Body of pancreas (tissue), 4 donors: Measurements from ENCODE around the gene FALEC. TPM values are rescaled to one million over a fixed set of nuclear protein-coding genes. Genes with fewer than 3 reads are reported as not detected.
"Not testable (repeated sequence)": the region's sequence is repeated elsewhere in the genome, so short reads cannot be mapped to it uniquely, and the experiment has no call there.

Experiments
- ATAC-seq: fragments of 150-250 bp; one replicate; pipeline ENCODE4 v1.9.1; 2016
- DNase-seq, 4 donors: peaks; one replicate each; pipeline ENCODE4 v3.0.0-alpha.2; 2019
- H3K27ac ChIP-seq, 4 donors: fragments of 200-600 bp; sonication (generic); 1 replicate in 3 of 4; 2 replicates in 1 of 4; pipeline versions ENCODE4 v1.5.1 to v1.6.1; 2016 to 2019; ENCODE audit warnings: mild to moderate bottlenecking in 1 of 4, mixed read lengths in 1 of 4, moderate library complexity in 1 of 4
- H3K27me3 ChIP-seq, 2 donors: fragments of 200-600 bp; sonication (generic); one replicate each; pipeline ENCODE4 v1.6.0; 2016; ENCODE audit warnings: mild to moderate bottlenecking in 1 of 2
- H3K36me3 ChIP-seq, 2 donors: fragments of 200-600 bp; sonication (generic); replicated peaks in 1 of 2; 2 replicates each; pipeline ENCODE4 v1.5.1; 2016; ENCODE audit warnings: low read depth in 2 of 2; ENCODE audit not compliant: insufficient read depth in 1 of 2
- H3K4me1 ChIP-seq: fragments of 200-600 bp; sonication (generic); one replicate; pipeline ENCODE4 v1.6.0; 2016
- H3K4me3 ChIP-seq, 2 donors: fragments of 200-600 bp; sonication (generic); 1 replicate in 1 of 2; 2 replicates in 1 of 2; pipeline ENCODE4 v1.5.1; 2016 to 2019
- H3K9me3 ChIP-seq, 3 donors: fragments of 200-600 bp; sonication (generic); 1 replicate in 2 of 3; 2 replicates in 1 of 3; pipeline ENCODE4 v1.5.1; 2016
- POLR2A ChIP-seq, 3 donors: fragments of 450-650 bp; IDR thresholded peaks; one replicate each; pipeline ENCODE4 v1.6.1; 2016; ENCODE audit warnings: antibody characterized with exemption in 3 of 3, mild to moderate bottlenecking in 2 of 3
- WGBS, 2 donors: methylation state at CpG; one replicate each; pipeline ENCODE4 v1.1.5; 2017; 5-methylcytosine and 5-hydroxymethylcytosine counted together
- intact Hi-C: fragments of 100-400 bp; cut with DNase I; formaldehyde crosslinking; loops from one replicate; pipeline ENCODE4 v1.15.1; 2023
- microRNA-seq, 2 donors: library from miRNA; unstranded; fragments of <30 nt; microRNA quantifications; one replicate each; pipeline ENCODE4, GENCODE V29; 2016; ENCODE audit warnings: borderline number of aligned reads in 2 of 2, borderline replicate concordance in 2 of 2
- small RNA-seq: library from RNA; depleted of rRNA; stranded (forward); fragments of <200 nt; gene quantifications from one replicate; pipeline ENCODE3, GENCODE V24; 2016
- total RNA-seq, 2 donors: library from RNA; depleted of rRNA; stranded (reverse); fragments of >200 nt; gene quantifications; one replicate each; pipeline ENCODE4 v1.1.0, GENCODE V29; 2016
- TF ChIP-seq, protein P1 (sequence below), 7 experiments: fragments of 450-650 bp in 4 of 7; fragments of 200-600 bp in 3 of 7; sonication (generic) in 3 of 7; IDR thresholded peaks; one replicate each; pipeline ENCODE4 v1.5.1; 2016 to 2019; ENCODE audit warnings: antibody characterized with exemption in 7 of 7

Gene FALEC
- total RNA-seq, 2 donors from 2014 or later: not detected

- not testable (repeated sequence) for H3K27me3 ChIP-seq
- 94 to 97% methylated on average over 14 of the region's 14 CpGs for WGBS, 2 donors
Observed at GRCh38 chr1:150581962-150582361, 66.4 kb downstream of the FALEC start.

DNA sequence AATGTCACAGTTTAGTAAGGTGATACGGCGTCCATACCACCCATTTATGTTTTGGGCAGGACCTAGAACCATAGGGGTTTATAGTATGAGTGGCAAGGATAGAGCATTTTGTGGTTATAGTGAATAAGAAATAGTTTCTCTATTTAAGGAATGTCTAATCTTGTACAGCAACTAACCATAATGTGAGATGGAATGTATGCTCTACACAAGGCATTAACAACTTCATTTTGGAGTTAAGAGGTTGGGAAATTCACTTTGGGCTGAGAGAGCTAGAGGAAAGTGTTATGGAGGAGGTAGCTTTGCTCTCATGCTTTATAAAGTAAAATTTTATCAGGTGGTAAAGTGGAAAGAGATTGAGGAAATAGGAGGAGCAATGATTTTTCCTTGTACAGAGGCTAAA is 66.8 kb downstream of the FALEC start:
- ATAC-seq (no peak), DNase-seq (no peak)
- no peaks in the 10 kb centered on the region for H3K27me3 ChIP-seq
- no peaks in the 10 kb centered on the region for H3K9me3 ChIP-seq
- H3K27ac ChIP-seq: peak overlapping the region in 1 of 4 donors; percentile 32
- intact Hi-C loops: no loop called here
- H3K36me3 ChIP-seq: no peaks in the 10 kb centered on the region
- no peak for TF ChIP-seq POLR2A (IDR thresholded peaks at IDR 0.05)
- TF ChIP-seq, protein P1, sequence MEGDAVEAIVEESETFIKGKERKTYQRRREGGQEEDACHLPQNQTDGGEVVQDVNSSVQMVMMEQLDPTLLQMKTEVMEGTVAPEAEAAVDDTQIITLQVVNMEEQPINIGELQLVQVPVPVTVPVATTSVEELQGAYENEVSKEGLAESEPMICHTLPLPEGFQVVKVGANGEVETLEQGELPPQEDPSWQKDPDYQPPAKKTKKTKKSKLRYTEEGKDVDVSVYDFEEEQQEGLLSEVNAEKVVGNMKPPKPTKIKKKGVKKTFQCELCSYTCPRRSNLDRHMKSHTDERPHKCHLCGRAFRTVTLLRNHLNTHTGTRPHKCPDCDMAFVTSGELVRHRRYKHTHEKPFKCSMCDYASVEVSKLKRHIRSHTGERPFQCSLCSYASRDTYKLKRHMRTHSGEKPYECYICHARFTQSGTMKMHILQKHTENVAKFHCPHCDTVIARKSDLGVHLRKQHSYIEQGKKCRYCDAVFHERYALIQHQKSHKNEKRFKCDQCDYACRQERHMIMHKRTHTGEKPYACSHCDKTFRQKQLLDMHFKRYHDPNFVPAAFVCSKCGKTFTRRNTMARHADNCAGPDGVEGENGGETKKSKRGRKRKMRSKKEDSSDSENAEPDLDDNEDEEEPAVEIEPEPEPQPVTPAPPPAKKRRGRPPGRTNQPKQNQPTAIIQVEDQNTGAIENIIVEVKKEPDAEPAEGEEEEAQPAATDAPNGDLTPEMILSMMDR (IDR thresholded peaks at IDR 0.05): no peak
- WGBS, 2 donors: 67 to 89% methylated on average over 2 of the region's 2 CpGs
- H3K4me1 ChIP-seq: peaks cover 9% of the 10 kb centered on the region
- H3K4me3 ChIP-seq: no peak overlapping the region

More at GRCh38 chr1:150581962-150582361, 66.4 kb downstream of the FALEC start:
- H3K4me1 ChIP-seq, H3K9me3 ChIP-seq, intact Hi-C loops, H3K27ac ChIP-seq, DNase-seq, ATAC-seq, H3K4me3 ChIP-seq, H3K36me3 ChIP-seq: not testable (repeated sequence)

Small RNA genes lying within 50 kb of the gene (microRNA-seq; reads per million reads assigned to microRNA genes)
- 0 reads per million in 2 donors for gene MIR4257
- 0 reads per million in 2 donors for gene MIR6878

Small RNA genes lying within 50 kb of the gene (small RNA-seq; reads per million reads assigned to genes)
- gene MIR4257 (not detected), gene RN7SL473P (not detected), gene RN7SL600P (not detected)

Other genes starting within 250 kb of the FALEC start
- 10 to 100 TPM; 33.0 to 56.6 TPM for gene APH1A, start 246.7 kb upstream of the FALEC start, total RNA-seq
- gene C1orf54, start 243.0 kb upstream of the FALEC start, total RNA-seq: 1 to 10 TPM in 1 of 2 donors, not detected in 1; 8.6 TPM
- gene CIART, start 233.2 kb upstream of the FALEC start, total RNA-seq: 1 to 10 TPM in 1 of 2 donors, under 1 TPM in 1; 0.66 to 1.3 TPM
- gene MRPS21, start 221.9 kb upstream of the FALEC start, total RNA-seq: 10 to 100 TPM; 17.9 to 23.4 TPM
- 10 to 100 TPM; 36.8 to 74.8 TPM for gene PRPF3, start 194.2 kb upstream of the FALEC start, total RNA-seq
- 10 to 100 TPM; 13.2 to 17.1 TPM for gene RPRD2, start 151.6 kb upstream of the FALEC start, total RNA-seq
- gene TARS2, start 28.3 kb upstream of the FALEC start, total RNA-seq: 1 to 10 TPM; 4.3 to 7.0 TPM
- 1 to 10 TPM; 1.3 to 2.1 TPM for gene ECM1, start 7.6 kb upstream of the FALEC start, total RNA-seq
- 1 to 10 TPM; 4.7 to 7.6 TPM for gene ADAMTSL4, start 33.7 kb downstream of the FALEC start, total RNA-seq
- 100 to 1,000 TPM; 211 to 223 TPM for gene MCL1, start 63.9 kb downstream of the FALEC start, total RNA-seq
- gene ENSA, start 113.9 kb downstream of the FALEC start, total RNA-seq: 100 to 1,000 TPM in 1 of 2 donors, 10 to 100 TPM in 1; 64.6 to 203 TPM
- 10 to 100 TPM; 14.5 to 14.8 TPM for gene GOLPH3L, start 181.4 kb downstream of the FALEC start, total RNA-seq
- gene HORMAD1, start 205.1 kb downstream of the FALEC start, total RNA-seq: not detected